ENCODE data around the gene AKT2. TPM values are rescaled to one million over a fixed set of nuclear protein-coding genes. Genes with fewer than 3 reads are reported as not detected.

Gene AKT2
- total RNA-seq, 1 donor from 2014 or later: 142 TPM

- intact Hi-C loops (cut with micrococcal nuclease): no loop called here
These were observed 30.3 kb downstream of the AKT2 start for GRCh38 chr19:40254714-40255418.

GRCh38 chr19:40253611-40254092 lies 31.5 kb downstream of the AKT2 start:
- intact Hi-C loops (cut with micrococcal nuclease): no loop called here

- intact Hi-C loops (cut with micrococcal nuclease): no loop called here
These were observed 32.8 kb downstream of the AKT2 start for GRCh38 chr19:40252395-40252794.

GRCh38 chr19:40251991-40252390 lies 33.2 kb downstream of the AKT2 start:
- intact Hi-C loops (cut with micrococcal nuclease): no loop called here

GRCh38 chr19:40251244-40251643 lies 33.9 kb downstream of the AKT2 start:
- intact Hi-C loops (cut with micrococcal nuclease): no loop called here

- intact Hi-C loops (cut with micrococcal nuclease): no loop called here
These were observed 35.4 kb downstream of the AKT2 start for GRCh38 chr19:40249781-40250180.

GRCh38 chr19:40249201-40249600 lies 35.9 kb downstream of the AKT2 start:
- intact Hi-C loops (cut with micrococcal nuclease): no loop called here

GRCh38 chr19:40247735-40248262 lies 37.3 kb downstream of the AKT2 start:
- intact Hi-C loops (cut with micrococcal nuclease): no loop called here

GRCh38 chr19:40247178-40247577 lies 38.0 kb downstream of the AKT2 start:
- intact Hi-C loops (cut with micrococcal nuclease): no loop called here

- intact Hi-C loops (cut with micrococcal nuclease): no loop called here
These were observed 38.7 kb downstream of the AKT2 start for GRCh38 chr19:40246292-40247073.

- intact Hi-C loops (cut with micrococcal nuclease): no loop called here
These were observed 39.5 kb downstream of the AKT2 start for GRCh38 chr19:40245506-40246128.

GRCh38 chr19:40244579-40245317 lies 40.4 kb downstream of the AKT2 start:
- intact Hi-C loops (cut with micrococcal nuclease): no loop called here

- intact Hi-C loops (cut with micrococcal nuclease): no loop called here
These were observed 42.0 kb downstream of the AKT2 start for GRCh38 chr19:40243181-40243580.

- intact Hi-C loops (cut with micrococcal nuclease): no loop called here
These were observed 42.7 kb downstream of the AKT2 start for GRCh38 chr19:40242480-40242879.

- intact Hi-C loops (cut with micrococcal nuclease): no loop called here
These were observed 43.2 kb downstream of the AKT2 start for GRCh38 chr19:40241809-40242384.

GRCh38 chr19:40241125-40241808 lies 43.9 kb downstream of the AKT2 start:
- intact Hi-C loops (cut with micrococcal nuclease): no loop called here

- intact Hi-C loops (cut with micrococcal nuclease): no loop called here
These were observed 44.8 kb downstream of the AKT2 start for GRCh38 chr19:40240332-40240731.

GRCh38 chr19:40239415-40240226 lies 45.5 kb downstream of the AKT2 start:
- intact Hi-C loops (cut with micrococcal nuclease): no loop called here

- intact Hi-C loops (cut with micrococcal nuclease): no loop called here
These were observed 46.4 kb downstream of the AKT2 start for GRCh38 chr19:40238775-40239174.
